IPS-15b (cell line): Measurements from ENCODE around the gene PWP1.

Experiments
- H3K27me3 ChIP-seq: one replicate; pipeline ENCODE4 v1.6.1; 2013; ENCODE audit warnings: low read length; ENCODE audit not compliant: control insufficient read depth, insufficient read depth
- H3K36me3 ChIP-seq: one replicate; pipeline ENCODE4 v1.6.1; 2013; ENCODE audit warnings: low read length; ENCODE audit not compliant: control insufficient read depth, insufficient read depth
- H3K4me1 ChIP-seq: one replicate; pipeline ENCODE4 v1.6.1; 2013; ENCODE audit warnings: mild to moderate bottlenecking, low read length; ENCODE audit not compliant: control insufficient read depth, insufficient read depth
- H3K4me3 ChIP-seq: one replicate; pipeline ENCODE4 v1.5.1; 2013; ENCODE audit warnings: low read depth, low read length
- H3K9ac ChIP-seq: one replicate; pipeline ENCODE4 v1.6.1; 2013; ENCODE audit warnings: low read depth, mild to moderate bottlenecking, low read length
- H3K9me3 ChIP-seq: one replicate; pipeline ENCODE4 v1.6.1; 2013; ENCODE audit warnings: mild to moderate bottlenecking, low read length; ENCODE audit not compliant: control insufficient read depth, insufficient read depth

PWP1 gene

GRCh38 chr12:107685360-107686248, at the start of gene PWP1:
PWP1 (plus strand) TSS chr12:107685799; CDS start chr12:107685900, 101 bp downstream.
- H3K4me1 ChIP-seq = peaks cover 6% of the 10 kb centered on the region
- peak within 1 kb of the TSS; percentile 91 for H3K9ac ChIP-seq
- H3K36me3 ChIP-seq = peaks cover 18% of the 10 kb centered on the region
- H3K4me3 ChIP-seq = peak within 1 kb of the TSS; percentile 96
- H3K27me3 ChIP-seq = no peaks in the 10 kb centered on the region
- H3K9me3 ChIP-seq = no peaks in the 10 kb centered on the region

- H3K4me3 ChIP-seq = no peak overlapping the region
- no peaks in the 10 kb centered on the region for H3K27me3 ChIP-seq
- no peaks in the 10 kb centered on the region for H3K36me3 ChIP-seq
- H3K4me1 ChIP-seq = peaks cover 7% of the 10 kb centered on the region
- no peak overlapping the region for H3K9ac ChIP-seq
- no peaks in the 10 kb centered on the region for H3K9me3 ChIP-seq
Measured at GRCh38 chr12:107641154-107641553, 44.4 kb upstream of the PWP1 start.

- H3K27me3 ChIP-seq = no peaks in the 10 kb centered on the region
- H3K9ac ChIP-seq = no peak overlapping the region
- no peaks in the 10 kb centered on the region for H3K9me3 ChIP-seq
- H3K36me3 ChIP-seq = no peaks in the 10 kb centered on the region
- H3K4me3 ChIP-seq = no peak overlapping the region
- H3K4me1 ChIP-seq = peaks cover 14% of the 10 kb centered on the region
Measured at GRCh38 chr12:107642240-107642639, 43.4 kb upstream of the PWP1 start.

DNA sequence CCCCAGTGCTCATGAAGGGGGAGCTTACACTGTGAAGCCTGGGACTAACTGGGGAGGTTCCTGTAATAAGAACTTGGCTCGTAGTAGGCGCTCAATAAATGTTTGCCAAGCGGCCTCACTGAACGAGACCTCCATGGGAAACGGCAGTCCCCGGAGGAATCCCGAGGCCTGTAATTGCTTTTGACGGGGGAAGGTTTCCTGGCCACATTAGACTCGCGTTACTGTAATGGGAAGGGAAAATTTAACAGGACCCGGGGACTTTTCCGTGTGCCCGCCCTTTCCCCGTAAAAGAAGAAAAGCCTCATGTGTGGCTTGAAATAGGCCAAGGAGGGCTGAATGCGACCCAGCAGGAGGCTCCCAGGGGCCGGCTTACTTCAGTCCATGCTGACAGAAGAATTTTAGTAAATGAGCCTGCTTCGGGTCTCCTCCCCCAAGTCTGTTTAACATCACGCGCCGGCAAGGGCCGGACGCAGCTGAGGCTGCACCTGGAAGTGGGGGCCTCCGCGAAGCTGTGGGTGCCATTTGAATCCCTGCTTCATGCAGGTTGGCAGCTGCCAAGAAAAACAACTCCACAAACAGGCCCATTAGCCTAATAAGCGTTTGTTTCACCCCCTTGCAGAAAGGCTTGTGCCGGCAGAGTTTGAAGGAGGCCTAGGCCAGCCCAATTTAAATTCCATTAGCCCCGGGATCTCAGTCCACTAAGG, 39.8 kb upstream of the PWP1 start:
- H3K4me3 ChIP-seq = peak overlapping the region; percentile 8
- peak overlapping the region; percentile 54 for H3K9ac ChIP-seq
- no peaks in the 10 kb centered on the region for H3K36me3 ChIP-seq
- no peaks in the 10 kb centered on the region for H3K9me3 ChIP-seq
- no peaks in the 10 kb centered on the region for H3K27me3 ChIP-seq
- H3K4me1 ChIP-seq = peaks cover 14% of the 10 kb centered on the region

- Histone ChIP-seq H3K4me3 (peak overlapping the region; percentile 8), H3K4me1 (peaks cover 15% of the 10 kb centered on the region), H3K9me3 (no peaks in the 10 kb centered on the region), H3K36me3 (no peaks in the 10 kb centered on the region), H3K27me3 (no peaks in the 10 kb centered on the region), H3K9ac (peak overlapping the region; percentile 54)
Measured at GRCh38 chr12:107646436-107646835, 39.2 kb upstream of the PWP1 start.

- Histone ChIP-seq H3K27me3 (no peaks in the 10 kb centered on the region), H3K36me3 (no peaks in the 10 kb centered on the region), H3K9ac (no peak overlapping the region), H3K9me3 (no peaks in the 10 kb centered on the region), H3K4me3 (no peak overlapping the region), H3K4me1 (peaks cover 23% of the 10 kb centered on the region)
Measured at GRCh38 chr12:107649661-107650061, 35.9 kb upstream of the PWP1 start.

DNA sequence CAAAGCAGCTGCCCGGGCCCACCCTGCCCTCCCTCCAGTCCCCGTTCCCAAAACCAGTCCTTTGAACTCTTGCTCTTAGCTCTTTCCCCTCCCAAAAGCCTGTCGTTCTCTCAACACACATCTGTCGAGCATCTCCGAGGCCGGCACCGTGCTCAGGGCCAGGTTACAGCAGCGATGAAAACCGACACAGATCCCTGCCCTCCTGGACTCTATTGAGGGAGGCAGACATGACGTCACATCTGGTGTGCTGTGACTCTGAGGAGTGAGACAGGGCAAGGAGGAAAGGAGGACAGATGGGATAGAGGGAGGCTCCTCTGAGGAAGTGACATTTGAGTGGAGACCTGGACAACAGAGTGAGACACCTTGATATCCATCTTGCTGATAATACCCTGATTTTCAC, 34.6 kb upstream of the PWP1 start:
- H3K9me3 ChIP-seq = no peaks in the 10 kb centered on the region
- H3K4me3 ChIP-seq = no peak overlapping the region
- H3K27me3 ChIP-seq = no peaks in the 10 kb centered on the region
- H3K9ac ChIP-seq = no peak overlapping the region
- peaks cover 17% of the 10 kb centered on the region for H3K4me1 ChIP-seq
- H3K36me3 ChIP-seq = no peaks in the 10 kb centered on the region

GRCh38 chr12:107651571-107652449, 33.8 kb upstream of the PWP1 start:
- H3K9ac ChIP-seq = peak overlapping the region; percentile 24
- H3K4me1 ChIP-seq = peaks cover 9% of the 10 kb centered on the region
- no peaks in the 10 kb centered on the region for H3K9me3 ChIP-seq
- H3K36me3 ChIP-seq = no peaks in the 10 kb centered on the region
- H3K4me3 ChIP-seq = no peak overlapping the region
- H3K27me3 ChIP-seq = no peaks in the 10 kb centered on the region

DNA sequence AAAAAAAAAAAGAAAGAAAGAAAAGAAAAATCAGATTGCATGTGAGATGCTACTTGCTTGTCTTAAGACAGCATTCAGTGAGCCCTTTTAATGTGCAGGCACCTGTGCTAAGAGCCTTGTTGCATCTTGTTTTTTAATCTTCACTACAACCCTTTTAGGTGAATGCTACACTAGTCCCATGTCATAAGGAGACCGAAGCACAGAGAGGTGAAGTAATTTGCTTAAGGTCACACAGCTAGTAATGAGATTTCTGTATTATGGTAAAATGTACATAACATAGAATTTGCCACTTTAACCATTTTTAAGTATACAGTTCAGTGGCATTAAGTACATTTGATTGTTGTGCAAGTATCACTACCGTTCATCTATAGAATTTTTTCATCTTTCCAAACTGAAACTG, 32.1 kb upstream of the PWP1 start:
- no peaks in the 10 kb centered on the region for H3K36me3 ChIP-seq
- no peaks in the 10 kb centered on the region for H3K9me3 ChIP-seq
- no peaks in the 10 kb centered on the region for H3K27me3 ChIP-seq
- H3K9ac ChIP-seq = no peak overlapping the region
- peaks cover 8% of the 10 kb centered on the region for H3K4me1 ChIP-seq
- no peak overlapping the region for H3K4me3 ChIP-seq

- H3K27me3 ChIP-seq = no peaks in the 10 kb centered on the region
- no peaks in the 10 kb centered on the region for H3K36me3 ChIP-seq
- peaks cover 8% of the 10 kb centered on the region for H3K4me1 ChIP-seq
- no peaks in the 10 kb centered on the region for H3K9me3 ChIP-seq
- H3K4me3 ChIP-seq = no peak overlapping the region
- H3K9ac ChIP-seq = no peak overlapping the region
Measured at GRCh38 chr12:107654873-107655272, 30.7 kb upstream of the PWP1 start.

- H3K27me3 ChIP-seq = no peaks in the 10 kb centered on the region
- H3K9ac ChIP-seq = no peak overlapping the region
- H3K9me3 ChIP-seq = no peaks in the 10 kb centered on the region
- no peaks in the 10 kb centered on the region for H3K36me3 ChIP-seq
- no peak overlapping the region for H3K4me3 ChIP-seq
- H3K4me1 ChIP-seq = peaks cover 11% of the 10 kb centered on the region
Measured at GRCh38 chr12:107655281-107656065, 30.1 kb upstream of the PWP1 start.
